LHCN-M2 (cell line): ENCODE results near the gene C2CD4B. TPM values are rescaled to one million over a fixed set of nuclear protein-coding genes. Genes with fewer than 3 reads are reported as not detected.

ENCODE experiments used
- DNase-seq: peaks from one replicate; pipeline ENCODE4 v3.0.0-alpha.2; 2012; ENCODE audit warnings: low read depth
- total RNA-seq: library from RNA; depleted of rRNA; stranded (reverse); fragments of >200 nt; gene quantifications from 2 replicates; pipeline ENCODE4 v1.2.3, GENCODE V29; 2014; rRNA removed

C2CD4B gene
- total RNA-seq, 1 experiment from 2014 or later: not detected

DNA sequence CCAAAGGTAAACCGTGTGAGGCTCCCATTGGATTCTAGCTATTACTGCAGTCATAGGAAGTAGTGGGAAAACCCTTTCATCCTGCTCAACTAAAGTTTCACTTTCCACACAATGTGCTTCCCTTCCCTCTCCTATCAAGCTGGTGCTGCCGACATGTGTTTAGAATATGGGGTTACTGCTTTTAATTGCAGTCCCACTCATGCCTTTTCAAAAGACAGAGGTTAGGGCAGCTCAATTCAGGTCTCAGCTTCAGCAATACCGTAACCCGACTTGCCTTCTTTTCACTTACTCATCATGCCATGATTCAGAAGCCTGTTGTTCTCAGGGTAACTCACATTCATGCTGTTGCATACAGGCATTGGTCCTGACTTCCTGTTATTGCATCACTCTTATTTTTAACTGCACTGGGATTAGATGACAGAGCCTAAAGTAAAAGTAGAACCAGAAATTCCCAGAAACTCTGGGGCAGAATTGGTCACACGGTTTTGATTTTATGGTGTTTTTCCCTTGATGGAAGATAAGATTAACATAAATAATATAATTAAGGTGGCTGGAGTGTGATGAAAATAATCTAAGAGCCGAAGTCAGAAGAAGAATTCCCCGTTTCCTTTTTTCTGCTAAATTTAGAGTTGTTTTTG, 45.7 kb downstream of the C2CD4B start:
- DNase-seq: peak; percentile 95

DNA sequence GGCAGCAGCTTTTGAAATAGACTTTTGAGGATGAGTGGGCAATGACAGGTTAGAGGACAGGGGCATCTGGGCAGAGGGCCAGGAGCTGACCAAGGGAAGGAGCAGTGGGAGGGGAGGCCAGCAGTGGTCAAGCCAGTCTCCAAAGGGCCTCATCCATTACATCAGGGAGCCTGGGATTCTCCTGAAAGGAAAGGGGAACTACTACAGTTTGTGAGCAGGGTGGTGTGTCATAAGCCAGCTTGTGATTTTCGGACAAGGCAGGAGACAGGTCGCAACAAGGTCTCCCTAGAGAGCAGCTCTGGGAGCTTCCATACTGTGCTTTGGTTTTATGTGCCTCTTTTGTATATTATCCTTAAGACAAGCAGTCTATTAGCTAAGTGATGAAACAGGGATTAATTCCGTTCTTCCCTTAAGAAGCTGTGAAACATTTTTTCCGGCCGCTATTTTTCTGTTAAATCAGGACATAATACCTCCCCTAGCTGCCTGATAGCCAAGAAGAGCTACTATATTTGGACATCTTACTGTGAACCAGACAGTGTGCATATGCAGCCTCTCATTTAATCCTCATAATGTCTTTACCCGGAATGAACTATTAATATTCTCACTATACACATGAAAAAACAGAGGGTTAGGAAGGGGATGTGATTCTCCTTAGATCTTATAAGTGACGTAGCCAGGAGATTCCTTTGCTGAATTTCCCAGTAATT, 46.4 kb downstream of the C2CD4B start:
- DNase-seq: peak; percentile 22

DNA sequence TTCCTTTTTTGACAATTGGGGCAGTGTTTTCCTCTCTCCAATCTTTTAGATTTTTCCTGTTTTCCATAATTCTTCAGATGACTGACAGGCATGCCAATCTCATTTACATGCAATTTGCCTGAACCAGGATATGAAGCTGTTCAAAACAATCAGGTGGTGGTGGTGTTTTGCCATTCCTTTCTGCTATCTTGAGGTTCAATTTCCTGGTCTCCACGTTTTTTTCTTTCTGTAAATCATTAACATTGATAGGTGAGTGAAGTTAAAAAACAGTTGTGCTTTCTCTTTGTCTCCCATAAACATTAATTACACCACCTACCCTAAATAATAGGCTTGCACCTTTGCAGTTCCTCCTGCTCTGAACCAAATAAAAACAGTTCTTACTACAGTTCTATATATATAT, 49.2 kb downstream of the C2CD4B start:
- no peak for DNase-seq

Other genes with a start within 250 kb of the C2CD4B start
- 26.5 and 35.4 TPM in 2 replicates for gene VPS13C, start 104.8 kb downstream of the C2CD4B start, total RNA-seq
- gene C2CD4A, start 98.3 kb downstream of the C2CD4B start, total RNA-seq: not detected in 2 replicates
- gene TLN2, start 225.3 kb upstream of the C2CD4B start, total RNA-seq: 21.6 and 34.7 TPM in 2 replicates